Measurements from ENCODE around the gene LKAAEAR1.

Gene LKAAEAR1

DNA sequence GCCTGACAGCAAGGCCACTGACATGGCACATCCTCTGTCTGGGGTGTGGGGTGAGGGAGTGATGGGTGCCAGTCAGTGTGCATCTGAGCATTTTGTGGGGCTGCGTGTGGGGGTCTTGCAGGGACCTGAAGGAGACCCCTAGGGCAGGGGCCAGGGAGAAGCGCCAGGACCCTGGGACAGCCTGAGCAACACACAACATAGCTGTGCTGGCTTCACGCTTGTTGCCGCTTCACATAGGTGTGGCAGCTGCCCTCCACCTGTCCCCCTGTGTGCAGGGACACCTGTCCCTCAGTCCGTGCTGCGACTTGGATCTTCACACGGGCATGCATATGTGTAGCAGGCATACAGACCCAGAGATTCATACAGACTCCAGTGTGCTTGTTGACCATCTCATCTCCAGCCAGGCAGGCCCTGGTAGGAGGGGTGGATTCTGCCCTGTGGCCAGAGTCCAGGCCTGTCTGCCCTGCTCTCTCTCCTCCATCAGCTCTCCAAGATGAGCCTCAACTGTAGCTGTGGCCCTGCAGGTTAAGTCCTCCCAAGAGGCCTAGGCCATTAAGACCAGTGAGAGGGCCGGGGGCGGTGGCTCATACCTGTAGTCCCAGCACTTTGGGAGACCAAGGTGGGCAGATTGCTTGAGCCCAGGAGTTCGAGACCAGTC is 26.3 kb upstream of the LKAAEAR1 start:
- no peak for DNase-seq

DNA sequence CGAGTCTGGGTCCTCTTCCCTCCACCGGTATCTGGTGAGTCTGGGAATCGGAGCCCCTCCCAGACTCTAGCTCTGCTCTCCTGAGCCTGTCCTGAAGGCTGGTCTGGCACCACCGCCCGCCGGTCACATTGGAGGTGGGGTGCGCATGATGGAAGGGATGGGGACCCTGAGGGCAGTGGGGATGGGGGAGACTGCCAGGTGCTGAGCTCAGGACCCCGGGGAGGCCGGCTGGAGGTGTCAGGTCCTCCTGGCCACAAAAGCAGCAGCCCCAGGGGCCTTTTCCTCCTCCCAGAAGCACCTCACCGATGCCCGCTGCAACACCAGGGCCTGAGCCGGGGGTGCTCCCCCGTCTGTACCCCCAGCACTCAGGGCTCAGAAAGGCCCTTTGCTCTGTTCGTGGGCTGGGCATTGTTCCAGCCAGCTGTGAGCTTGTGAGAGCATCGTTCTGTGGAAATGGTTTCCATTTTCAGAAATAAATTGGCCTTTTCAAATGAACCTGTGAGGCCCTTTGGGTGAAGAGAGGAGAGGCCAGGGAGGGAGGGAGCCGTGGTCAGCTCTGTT is 25.7 kb upstream of the LKAAEAR1 start:
- DNase-seq = no peak

DNA sequence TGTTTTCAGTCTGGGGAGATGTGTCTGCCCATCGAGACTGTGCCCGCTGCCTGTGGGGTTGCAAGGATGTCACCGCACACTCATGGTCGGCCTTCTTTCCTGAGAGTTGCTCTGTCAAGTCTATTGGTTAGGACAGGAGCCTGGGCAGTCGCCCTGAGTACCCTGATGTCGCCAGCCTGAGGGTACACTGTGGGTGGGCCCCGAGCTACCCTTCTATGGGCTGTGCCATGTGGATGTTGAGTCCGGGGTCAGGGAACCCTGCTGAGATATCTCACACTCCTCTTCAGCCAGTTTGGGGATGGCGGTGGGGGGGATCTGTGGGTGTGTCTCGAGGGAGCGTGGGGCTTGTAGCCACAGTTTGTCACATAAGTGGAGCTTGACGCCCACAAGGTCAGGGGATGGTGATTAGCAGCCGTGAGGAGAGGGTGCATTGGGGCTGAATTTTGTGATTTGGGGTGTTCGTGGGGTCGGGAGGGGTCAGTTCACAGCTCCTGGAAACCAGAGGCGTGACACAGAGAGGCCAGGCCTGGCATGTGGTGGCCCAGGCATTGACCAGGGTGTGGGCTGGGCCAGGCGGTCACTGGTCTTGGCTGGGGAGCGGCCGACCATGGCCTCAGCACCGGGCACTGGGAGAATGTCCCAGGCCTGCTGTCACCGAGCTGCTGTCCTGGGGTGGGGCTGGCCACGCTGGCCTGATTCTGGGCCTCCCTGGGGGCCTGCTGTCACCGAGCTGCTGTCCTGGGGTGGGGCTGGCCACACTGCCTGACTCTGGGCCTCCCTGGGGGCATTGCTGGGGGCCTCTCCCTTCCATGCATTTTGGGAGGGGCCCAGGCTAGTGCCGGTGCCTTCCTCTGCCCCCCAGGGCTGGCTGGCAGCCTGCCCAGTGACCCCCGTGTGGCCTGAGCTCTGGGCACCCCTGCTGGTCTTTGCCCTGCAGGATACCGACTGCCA is 24.8 kb upstream of the LKAAEAR1 start:
- DNase-seq = no peak

DNA sequence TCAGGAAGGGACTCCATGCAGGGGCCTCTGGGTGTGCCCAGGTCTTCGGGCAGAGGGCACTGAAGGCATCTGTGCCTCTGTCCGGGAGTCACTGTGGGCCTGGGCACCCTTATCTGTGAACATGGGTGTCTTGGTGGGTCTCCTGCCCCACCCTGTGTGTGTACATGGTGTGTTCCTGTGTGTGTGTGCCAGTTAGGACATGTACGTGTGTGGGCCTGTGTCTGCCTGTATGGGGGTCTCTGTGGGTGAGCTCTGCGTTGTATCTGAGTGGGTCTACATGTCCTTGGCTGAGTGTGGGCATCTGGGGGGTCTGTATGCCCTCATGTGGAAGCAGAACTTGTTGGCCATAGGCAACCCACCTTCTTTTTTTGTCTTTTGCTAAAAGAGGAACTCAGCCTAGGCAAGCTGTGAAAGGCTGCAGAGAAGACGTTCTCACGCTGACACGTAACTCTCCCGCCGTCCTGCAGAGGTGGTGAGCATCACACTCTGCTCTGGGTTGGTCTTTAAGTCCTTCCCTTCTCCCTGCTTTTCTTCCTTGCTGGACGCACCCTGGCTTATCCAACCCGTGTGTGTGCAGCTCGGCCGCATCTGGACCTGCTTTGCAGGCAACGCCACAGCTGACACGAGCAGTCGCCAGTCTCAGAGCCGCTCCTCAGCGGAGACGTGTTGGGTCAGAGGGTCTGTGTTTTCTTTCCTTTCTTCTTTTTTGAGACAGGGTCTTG is 23.7 kb upstream of the LKAAEAR1 start:
- no peak for DNase-seq

DNA sequence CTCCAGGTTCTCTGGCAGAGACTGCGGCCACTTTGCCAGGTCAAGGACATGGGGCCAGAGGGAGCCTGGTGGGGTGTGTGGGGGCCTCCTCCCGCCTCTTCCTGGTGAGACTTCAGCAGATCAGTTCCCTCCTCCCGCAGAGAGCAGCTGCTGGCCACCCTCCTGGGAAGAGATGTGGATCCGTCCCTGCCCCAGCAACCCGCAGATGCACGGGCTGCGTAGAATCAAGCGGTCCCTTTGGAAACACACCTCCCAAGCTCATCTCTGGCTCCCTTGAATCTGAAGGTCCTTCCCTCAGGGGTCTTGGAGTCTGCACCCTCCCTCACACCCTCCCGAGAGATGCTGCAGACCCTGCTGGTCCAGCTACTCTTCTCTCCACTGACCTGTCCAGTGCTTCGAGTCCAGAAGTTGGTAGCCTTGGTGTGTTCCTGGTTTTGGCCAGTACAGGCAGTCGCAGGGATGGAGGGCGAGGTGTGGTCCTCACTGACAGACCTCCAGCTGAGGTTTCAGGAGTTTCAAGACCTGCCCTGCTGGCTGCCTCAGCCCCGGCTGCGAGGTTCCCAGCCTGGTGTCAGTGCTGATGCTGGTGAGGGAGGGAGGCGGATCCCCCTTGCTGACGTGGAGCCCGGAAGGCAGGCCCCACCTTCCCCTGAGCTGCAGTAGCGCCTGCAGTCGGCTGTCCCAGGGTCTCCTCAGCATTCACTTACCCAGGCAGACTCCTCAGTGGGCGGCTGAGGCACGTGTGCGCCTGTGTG is 23.0 kb upstream of the LKAAEAR1 start, which contains the start of gene NPBWR2:
TSS of gene NPBWR2 (minus strand) at position 585 of the 755 bp plus-strand sequence. CDS start 734 bp downstream, outside the sequence.
- no peak for DNase-seq

DNA sequence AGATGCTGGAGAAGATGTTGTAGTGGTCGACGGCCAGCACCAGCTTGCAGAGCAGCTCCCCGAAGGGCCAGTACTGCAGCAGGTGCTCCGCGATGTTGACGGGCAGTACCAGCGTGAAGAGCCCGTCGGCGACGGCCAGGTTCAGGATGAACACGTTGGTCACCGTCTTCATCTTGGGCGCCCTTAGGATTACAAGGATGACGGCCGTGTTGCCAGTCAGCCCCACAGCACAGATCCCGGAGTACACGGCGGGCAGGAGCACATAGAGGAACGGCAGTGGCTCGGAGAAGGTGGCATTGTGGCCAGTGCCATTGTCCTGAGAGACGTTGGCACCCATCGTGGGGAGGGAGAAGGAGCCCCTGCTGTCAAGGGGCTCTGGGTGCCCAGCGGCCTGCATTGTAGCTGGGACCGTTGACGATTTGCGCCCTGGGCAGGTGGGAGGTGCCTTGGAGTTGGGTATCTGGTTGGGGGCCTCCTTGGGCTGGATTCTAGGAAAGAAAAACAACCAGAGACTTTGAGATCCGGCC is 22.3 kb upstream of the LKAAEAR1 start:
- no peak for DNase-seq

DNA sequence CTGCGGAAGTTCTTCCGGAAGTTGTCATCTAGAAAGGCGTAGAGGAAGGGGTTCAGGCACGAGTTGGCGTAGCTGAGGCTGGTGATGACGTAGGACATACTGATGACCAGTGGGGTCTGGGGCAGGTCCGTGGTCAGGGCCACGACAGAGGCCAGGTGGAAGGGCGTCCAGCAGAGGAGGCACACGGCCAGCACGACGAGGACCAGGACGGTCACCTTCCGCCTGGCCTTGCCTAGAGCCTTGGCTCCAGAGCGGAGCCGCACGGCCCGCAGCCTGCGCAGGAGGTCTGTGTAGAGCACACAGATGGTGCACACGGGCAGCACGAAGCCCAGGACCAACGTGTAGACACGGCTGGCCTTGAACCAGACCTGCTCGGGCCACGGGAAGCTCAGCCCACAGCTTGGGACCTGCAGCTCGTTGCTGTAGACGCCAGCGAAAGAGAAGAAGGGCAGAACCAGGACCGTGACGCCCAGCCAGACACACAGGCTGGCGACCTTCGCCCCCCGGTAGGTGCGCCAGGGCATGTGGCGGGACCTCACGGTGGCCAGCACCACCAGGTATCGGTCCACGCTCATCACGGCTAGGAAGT is 21.7 kb upstream of the LKAAEAR1 start:
- no peak for DNase-seq

DNA sequence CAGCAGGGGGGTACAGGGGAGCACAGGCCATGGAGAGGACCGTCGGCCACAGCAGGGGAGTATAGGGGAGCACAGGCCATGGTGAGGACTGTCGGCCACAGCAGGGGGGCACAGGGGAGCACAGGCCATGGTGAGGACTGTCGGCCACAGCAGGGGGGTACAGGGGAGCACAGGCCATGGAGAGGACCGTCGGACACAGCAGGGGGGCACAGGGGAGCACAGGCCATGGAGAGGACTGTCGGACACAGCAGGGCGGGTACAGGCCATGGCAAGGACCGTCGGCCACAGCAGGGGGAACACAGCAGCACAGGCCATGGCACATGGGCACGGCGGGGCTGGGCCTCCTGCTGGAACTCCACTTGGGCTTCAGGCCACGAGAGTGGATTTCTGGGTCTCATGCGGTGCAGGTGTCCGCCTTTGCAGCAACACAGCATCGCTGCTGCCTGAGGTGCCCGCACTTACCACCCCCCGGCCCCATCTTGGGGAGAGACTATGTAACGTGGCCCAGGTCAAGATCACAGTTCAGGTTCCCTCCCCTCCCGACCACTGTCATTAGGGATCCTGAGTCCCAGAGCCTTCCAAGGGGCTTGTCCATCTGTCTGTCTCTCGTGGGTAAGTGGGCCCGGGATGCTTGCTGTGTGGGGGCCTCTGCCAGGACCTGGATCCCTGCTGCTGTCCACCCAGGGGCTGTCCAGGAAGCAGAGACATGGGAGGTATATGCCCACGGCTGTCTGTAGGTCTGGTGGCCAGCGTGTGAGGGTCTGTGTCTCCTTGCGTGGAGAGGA is 20.7 kb upstream of the LKAAEAR1 start:
- DNase-seq = no peak

DNA sequence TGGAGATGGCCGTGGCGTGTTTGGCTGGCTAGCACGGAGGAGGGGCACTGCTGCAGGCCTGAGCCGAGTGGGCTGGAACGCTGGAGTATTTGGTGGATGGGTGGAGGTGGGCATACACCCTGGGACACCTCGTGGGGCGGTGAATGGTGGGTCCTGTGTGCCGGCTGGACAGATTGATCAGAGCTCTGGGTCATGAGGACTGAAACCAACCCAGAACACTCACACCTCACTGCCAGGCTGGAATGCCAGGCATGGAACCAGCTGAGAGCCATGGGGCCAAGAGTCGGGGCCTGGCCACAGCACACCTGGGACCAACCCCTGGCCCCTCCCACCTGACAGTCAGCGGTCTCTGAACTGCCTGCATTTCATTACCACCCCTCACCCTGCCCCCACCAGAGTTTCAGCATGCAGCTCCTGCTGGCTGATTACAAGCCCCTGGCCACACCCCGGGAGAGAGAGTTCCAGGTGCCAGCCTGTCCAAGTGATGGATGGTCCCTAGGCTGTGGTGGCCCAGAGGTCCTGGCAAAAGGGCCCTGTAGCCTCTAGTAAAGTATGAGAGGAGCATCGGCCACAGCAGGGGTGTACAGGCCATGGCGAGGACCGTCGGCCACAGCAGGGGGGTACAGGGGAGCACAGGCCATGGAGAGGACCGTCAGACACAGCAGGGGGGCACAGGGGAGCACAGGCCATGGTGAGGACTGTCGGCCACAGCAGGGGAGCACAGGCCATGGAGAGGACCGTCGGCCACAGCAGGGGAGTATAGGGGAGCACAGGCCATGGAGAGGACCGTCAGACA is 19.9 kb upstream of the LKAAEAR1 start:
- DNase-seq = no peak

DNA sequence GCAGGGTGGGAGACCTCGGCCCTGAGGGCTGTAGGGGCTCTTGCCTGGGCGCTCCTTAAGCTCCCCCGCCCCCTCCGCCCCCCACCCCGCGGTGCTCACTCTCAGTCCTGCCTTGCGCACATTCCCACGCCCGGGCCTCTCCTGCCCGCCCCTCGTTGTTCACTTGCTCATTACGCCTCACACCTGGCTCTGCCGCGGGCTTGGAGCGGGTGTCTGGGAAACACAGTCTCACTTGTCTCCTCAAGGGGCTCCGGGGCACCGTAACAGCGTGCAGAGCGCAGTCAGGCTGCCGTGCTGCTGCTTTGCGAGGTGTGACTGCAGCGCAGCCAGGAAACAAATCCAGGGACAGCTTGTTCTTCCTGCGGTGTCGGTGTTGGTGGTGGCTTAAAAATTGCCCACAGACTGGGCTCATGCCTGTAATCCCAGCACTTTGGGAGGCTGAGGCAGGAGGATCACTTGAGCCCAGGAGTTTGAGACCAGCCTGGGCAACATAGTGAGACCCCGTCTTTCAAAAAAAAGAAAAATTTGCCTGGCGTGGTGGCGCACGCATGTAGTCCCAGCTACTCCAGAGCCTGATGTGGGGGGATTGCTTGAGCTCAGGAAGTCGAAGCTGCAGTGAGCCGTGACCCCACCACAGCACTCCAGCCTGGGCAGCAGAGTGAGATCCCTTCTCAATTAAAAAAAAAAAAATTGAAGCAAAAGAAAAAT is 18.6 kb upstream of the LKAAEAR1 start:
- DNase-seq = peak; percentile 21

DNA sequence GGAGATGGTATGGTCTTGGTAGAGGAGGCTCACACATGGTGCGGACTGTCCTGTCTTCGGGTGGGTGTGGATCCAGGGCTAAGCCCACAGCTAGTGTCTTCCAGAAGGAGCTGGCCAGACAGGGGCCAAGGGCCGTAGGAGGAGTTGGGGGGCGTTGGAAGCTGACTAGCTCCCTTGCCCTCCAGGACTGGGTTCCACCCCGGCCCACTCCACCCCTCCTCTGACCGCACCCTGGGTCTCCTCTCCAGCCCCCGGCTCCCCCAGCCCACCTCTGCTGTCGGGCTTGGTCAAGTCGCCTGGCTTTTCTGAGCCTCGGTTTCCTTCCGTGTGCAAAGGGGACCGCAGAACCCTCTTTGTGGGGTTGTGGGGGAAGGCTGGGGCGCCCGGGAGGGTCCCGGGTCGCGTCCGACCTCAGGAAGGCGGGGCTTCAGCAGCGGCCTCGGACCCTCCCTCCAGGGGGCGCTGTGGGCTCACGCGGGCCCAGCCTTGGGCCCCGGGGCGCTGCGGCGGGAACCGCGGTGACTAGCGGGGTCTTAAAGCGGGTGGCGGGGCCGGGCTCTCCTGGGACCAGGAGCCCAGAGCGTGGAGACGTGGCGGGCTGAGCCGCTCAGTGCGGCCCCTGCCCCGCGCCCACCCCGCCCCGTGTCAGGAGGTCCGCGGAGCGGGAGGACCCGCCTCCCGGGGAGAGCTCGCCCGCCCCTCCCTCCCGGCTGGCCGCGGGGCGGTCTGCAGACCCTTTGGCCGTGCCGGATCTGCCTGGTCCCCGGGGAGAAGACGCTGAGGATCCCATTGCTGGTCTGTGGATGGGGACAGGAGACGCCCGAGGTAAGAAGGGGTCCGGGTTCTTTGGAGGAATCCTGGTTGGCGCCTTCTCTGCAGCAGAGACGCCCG is 17.8 kb upstream of the LKAAEAR1 start:
- no peak for DNase-seq

DNA sequence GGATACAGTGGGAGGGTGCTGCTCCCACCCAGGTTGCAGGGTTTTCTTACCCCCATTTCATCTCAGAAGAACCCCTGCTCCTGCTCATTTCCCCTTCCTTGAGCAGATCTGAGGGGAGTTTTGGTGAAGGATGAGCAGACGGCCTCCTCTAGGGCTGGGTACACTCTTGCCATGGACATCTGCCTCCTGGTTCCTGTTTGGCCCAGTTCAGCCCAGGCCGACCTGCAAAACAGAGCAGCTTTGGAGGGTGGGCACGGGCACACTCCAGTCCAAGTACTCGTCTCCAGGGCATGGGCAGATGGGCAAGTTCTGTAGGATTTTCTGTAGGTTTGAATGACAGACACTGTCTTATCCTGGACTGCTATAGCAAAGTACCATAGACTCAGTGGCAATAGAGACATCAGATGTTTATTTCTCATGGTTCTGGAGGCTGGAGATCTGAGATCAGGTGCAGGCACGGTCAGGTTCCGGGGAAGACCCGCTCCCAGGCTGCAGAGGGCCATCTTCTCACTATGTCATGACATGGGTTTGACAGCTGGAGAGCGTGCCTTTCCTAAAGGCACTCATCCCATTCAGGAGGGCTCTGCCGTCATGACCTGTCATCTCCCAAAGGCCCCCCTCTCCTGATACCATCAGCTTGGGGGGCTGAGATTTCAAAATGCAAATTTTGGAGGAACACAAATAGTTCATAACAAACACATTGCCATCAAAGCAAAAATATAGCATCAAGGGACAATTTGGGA is 16.9 kb upstream of the LKAAEAR1 start:
- no peak for DNase-seq

DNA sequence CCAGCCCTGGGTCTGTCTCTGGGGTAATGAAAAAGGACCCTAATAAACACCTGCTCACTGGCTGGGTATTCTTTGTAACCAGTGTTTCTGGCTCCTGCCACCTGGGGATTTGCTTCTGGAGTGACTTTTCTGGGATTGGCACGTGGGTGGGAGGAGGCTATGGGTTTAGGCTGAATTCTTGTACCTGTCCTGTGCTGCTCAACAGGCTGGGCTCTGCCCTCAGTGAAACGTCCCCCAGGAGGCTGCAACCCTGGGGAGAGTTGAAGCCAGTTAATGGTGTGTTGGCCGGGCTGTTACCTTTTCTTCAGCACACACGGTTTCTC is 16.3 kb upstream of the LKAAEAR1 start:
- no peak for DNase-seq

DNA sequence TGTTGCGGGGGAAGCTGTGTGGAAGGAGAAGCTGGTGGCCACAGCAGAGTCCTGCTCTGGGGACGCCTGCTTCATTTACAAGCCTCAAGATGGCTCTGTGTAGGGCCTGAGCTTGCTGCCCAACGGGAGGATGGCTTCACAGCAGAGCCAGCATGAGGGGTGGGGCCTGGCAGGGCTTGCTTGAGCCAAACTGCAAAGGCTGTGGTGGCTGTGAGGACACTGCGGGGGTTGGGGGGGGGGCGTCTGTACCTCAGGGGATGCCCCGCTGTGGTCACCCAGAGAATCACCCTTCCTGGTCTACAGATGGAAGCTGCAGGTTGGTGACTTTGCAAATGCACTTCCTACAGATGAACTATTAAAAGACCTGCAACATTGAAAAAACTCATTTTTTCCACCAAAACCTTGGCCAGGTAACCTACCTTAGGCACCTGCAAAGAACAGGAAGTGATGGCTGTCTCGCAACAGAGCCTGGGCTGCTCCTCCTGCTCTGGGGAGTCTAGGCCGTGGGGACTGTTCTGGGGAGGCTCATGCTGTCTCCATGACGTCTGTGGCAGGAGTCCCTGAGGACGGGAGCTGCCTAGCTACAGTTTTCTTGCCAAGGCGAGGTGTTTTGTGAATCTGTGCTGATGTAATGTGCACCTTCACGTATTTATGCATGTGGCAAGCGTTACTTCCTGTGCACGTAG is 15.8 kb upstream of the LKAAEAR1 start:
- DNase-seq = peak; percentile 25

DNA sequence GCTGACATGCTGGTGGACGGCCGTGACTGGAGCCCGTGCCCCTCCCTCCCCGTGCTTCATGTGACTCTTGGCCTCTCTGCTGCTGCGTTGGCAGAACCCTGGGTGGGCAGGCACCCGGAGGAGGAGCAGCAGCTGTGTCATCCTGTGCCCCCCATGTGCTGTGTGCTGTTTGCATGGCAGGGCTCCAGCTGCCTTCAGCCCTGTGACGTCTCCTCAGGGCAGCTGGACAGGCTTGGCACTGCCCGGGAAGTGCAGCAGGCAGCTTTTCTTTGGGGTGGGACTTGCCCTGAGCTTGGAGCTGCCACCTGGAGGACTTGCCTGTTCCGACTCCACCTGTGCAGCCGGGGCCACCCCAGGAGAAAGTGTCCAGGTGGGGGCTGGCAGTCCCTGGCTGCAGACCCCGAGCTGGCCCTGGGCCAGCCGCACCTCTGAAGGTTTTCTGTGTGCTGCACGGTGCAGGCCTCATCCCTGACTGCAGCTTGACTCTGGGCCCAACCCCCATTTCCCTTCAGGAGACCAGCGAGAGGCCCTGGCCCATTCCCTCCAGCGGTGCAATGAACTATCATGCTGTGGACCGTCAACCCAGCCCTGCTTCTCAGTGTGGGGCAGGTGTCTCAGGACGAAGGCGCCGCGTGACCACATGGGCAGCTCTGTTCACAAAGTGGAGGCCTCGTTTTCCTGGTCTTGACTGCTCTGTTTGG is 15.0 kb upstream of the LKAAEAR1 start:
- peak; percentile 81 for DNase-seq

DNA sequence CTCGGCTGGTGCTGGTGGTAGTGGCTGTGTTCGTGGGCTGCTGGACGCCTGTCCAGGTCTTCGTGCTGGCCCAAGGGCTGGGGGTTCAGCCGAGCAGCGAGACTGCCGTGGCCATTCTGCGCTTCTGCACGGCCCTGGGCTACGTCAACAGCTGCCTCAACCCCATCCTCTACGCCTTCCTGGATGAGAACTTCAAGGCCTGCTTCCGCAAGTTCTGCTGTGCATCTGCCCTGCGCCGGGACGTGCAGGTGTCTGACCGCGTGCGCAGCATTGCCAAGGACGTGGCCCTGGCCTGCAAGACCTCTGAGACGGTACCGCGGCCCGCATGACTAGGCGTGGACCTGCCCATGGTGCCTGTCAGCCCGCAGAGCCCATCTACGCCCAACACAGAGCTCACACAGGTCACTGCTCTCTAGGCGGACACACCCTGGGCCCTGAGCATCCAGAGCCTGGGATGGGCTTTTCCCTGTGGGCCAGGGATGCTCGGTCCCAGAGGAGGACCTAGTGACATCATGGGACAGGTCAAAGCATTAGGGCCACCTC is 14.3 kb upstream of the LKAAEAR1 start:
- DNase-seq = no peak

Measured in NCI-H1092 treated with DMSO at 0.1 percent for 48 hours (cell line).